ENCODE data around the gene SP140. TPM values are rescaled to one million over a fixed set of nuclear protein-coding genes. Genes with fewer than 3 reads are reported as not detected.
"Not testable (repeated sequence)": the region's sequence is repeated elsewhere in the genome, so short reads cannot be mapped to it uniquely, and the experiment has no call there.

The SP140 gene
- total RNA-seq, 2 experiments from 2014 or later: 51.2 to 55.1 TPM

DNA sequence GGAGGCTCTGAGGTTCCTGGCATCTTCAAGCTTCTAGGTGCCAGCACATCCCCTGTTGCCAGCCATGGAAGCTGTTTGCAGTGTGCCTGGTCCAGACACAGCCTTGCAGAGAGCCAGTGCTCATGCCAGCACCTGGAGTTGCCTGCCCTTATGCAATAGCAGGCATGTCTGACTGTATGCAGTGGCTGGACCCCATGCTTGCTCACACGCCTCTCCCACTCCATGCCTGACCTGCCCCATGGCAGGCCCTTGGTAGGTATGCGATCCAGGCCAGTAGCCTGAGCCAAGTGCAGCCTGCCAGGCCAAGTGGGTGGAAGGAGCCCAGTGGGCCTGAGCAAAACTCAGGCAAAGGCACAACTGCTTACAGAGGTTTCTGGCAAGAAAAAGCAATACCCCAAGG, 81.9 kb downstream of the SP140 start:
- CTCF ChIA-PET: no interaction called here
- Histone ChIP-seq H3K9me3 (ENCODE audit: control insufficient read depth in 1 of 2, insufficient read depth in 1 of 2, low read length in 2 of 2) (peaks cover 0 to 15% of the 10 kb centered on the region in 2 experiments), H3K27me3 (ENCODE audit: control insufficient read depth in 1 of 2, insufficient read depth in 2 of 2, low read length in 2 of 2) (no peaks in the 10 kb centered on the region), H3K4me3 (ENCODE audit: low read length) (no peak overlapping the region), H3K36me3 (ENCODE audit: insufficient read depth, low read length) (peaks cover 23% of the 10 kb centered on the region), H3K4me1 (ENCODE audit: insufficient read depth, low read length) (peaks cover 3% of the 10 kb centered on the region), H3K27ac (ENCODE audit: low read depth in 1 of 2, low read length in 2 of 2) (no peak overlapping the region)
- intact Hi-C loops (cut with DNase I, micrococcal nuclease): no loop called here
- POLR2A ChIA-PET: no interaction called here
- Mint-ChIP-seq H3K36me3 (ENCODE audit: low read depth) (peaks cover 39% of the 10 kb centered on the region), H3K4me1 (ENCODE audit: low read depth) (peaks cover 11% of the 10 kb centered on the region), H3K9me3 (peaks cover 10% of the 10 kb centered on the region), H3K4me3 (no peak overlapping the region), H3K27ac (no peak overlapping the region), H3K27me3 (no peaks in the 10 kb centered on the region)
- DNase-seq (no peak), ATAC-seq (ENCODE audit: poor library complexity) (no peak)
- TF ChIP-seq, protein P1, sequence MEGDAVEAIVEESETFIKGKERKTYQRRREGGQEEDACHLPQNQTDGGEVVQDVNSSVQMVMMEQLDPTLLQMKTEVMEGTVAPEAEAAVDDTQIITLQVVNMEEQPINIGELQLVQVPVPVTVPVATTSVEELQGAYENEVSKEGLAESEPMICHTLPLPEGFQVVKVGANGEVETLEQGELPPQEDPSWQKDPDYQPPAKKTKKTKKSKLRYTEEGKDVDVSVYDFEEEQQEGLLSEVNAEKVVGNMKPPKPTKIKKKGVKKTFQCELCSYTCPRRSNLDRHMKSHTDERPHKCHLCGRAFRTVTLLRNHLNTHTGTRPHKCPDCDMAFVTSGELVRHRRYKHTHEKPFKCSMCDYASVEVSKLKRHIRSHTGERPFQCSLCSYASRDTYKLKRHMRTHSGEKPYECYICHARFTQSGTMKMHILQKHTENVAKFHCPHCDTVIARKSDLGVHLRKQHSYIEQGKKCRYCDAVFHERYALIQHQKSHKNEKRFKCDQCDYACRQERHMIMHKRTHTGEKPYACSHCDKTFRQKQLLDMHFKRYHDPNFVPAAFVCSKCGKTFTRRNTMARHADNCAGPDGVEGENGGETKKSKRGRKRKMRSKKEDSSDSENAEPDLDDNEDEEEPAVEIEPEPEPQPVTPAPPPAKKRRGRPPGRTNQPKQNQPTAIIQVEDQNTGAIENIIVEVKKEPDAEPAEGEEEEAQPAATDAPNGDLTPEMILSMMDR (IDR thresholded peaks at IDR 0.05): no peak

- no peak overlapping the region for H3K27ac ChIP-seq (ENCODE audit: low read depth in 1 of 2, low read length in 2 of 2)
- TF ChIP-seq, protein P1 (IDR thresholded peaks at IDR 0.05): no peak
- no peaks in the 10 kb centered on the region for H3K27me3 Mint-ChIP-seq
- intact Hi-C loops (cut with DNase I, micrococcal nuclease): no loop called here
- H3K9me3 ChIP-seq (ENCODE audit: control insufficient read depth in 1 of 2, insufficient read depth in 1 of 2, low read length in 2 of 2): peaks cover 0 to 15% of the 10 kb centered on the region in 2 experiments
- H3K27ac Mint-ChIP-seq: no peak overlapping the region
- H3K4me3 Mint-ChIP-seq: no peak overlapping the region
- no peak overlapping the region for H3K4me3 ChIP-seq (ENCODE audit: low read length)
- peaks cover 11% of the 10 kb centered on the region for H3K4me1 Mint-ChIP-seq (ENCODE audit: low read depth)
- peaks cover 47% of the 10 kb centered on the region for H3K36me3 Mint-ChIP-seq (ENCODE audit: low read depth)
- H3K36me3 ChIP-seq (ENCODE audit: insufficient read depth, low read length): peaks cover 32% of the 10 kb centered on the region
- no peaks in the 10 kb centered on the region for H3K27me3 ChIP-seq (ENCODE audit: control insufficient read depth in 1 of 2, insufficient read depth in 2 of 2, low read length in 2 of 2)
- H3K4me1 ChIP-seq (ENCODE audit: insufficient read depth, low read length): peaks cover 3% of the 10 kb centered on the region
- ChIA-PET CTCF (no interaction called here), POLR2A (no interaction called here)
- DNase-seq (no peak), ATAC-seq (ENCODE audit: poor library complexity) (no peak)
- peaks cover 6% of the 10 kb centered on the region for H3K9me3 Mint-ChIP-seq
These were observed 83.0 kb downstream of the SP140 start for GRCh38 chr2:230308402-230309000.

GRCh38 chr2:230310792-230311191, 85.3 kb downstream of the SP140 start:
- H3K27ac ChIP-seq (ENCODE audit: low read depth in 1 of 2, low read length in 2 of 2); intact Hi-C loops (cut with DNase I, micrococcal nuclease); H3K27me3 Mint-ChIP-seq; DNase-seq; H3K4me3 ChIP-seq (ENCODE audit: low read length); H3K27me3 ChIP-seq (ENCODE audit: control insufficient read depth in 1 of 2, insufficient read depth in 2 of 2, low read length in 2 of 2); H3K4me1 ChIP-seq (ENCODE audit: insufficient read depth, low read length); ATAC-seq (ENCODE audit: poor library complexity); H3K9me3 ChIP-seq (ENCODE audit: control insufficient read depth in 1 of 2, insufficient read depth in 1 of 2, low read length in 2 of 2); H3K4me3 Mint-ChIP-seq; H3K27ac Mint-ChIP-seq; H3K9me3 Mint-ChIP-seq; CTCF ChIA-PET; POLR2A ChIA-PET: not testable (repeated sequence)
- peaks cover 45% of the 10 kb centered on the region for H3K36me3 Mint-ChIP-seq (ENCODE audit: low read depth)
- H3K4me1 Mint-ChIP-seq (ENCODE audit: low read depth): peaks cover 29% of the 10 kb centered on the region
- H3K36me3 ChIP-seq (ENCODE audit: insufficient read depth, low read length): peaks cover 36% of the 10 kb centered on the region

DNA sequence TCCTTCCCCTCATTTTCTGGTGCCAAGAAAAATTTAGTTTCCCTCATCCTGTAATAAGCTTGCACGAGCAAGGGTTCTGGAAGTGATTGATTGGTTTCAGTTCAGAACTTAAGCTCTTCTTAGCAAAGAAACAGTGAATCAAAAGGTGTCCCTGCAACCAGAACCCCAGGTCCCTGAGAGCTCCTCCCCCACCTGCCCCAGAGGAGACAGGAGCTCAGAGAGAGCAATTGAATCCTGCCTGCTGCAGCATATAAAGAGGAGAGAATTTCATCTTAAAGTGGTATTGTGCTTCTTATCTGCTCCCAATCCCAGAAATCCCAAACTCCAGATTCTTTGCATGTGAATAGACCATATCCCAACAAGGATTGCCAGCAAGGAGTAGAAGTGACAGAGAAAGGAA, 86.1 kb downstream of the SP140 start:
- H3K27me3 ChIP-seq (ENCODE audit: control insufficient read depth in 1 of 2, insufficient read depth in 2 of 2, low read length in 2 of 2); H3K27ac Mint-ChIP-seq; CTCF ChIA-PET; H3K4me3 Mint-ChIP-seq; H3K9me3 Mint-ChIP-seq; H3K27ac ChIP-seq (ENCODE audit: low read depth in 1 of 2, low read length in 2 of 2); ATAC-seq (ENCODE audit: poor library complexity); H3K4me3 ChIP-seq (ENCODE audit: low read length); H3K9me3 ChIP-seq (ENCODE audit: control insufficient read depth in 1 of 2, insufficient read depth in 1 of 2, low read length in 2 of 2); DNase-seq; POLR2A ChIA-PET; H3K4me1 ChIP-seq (ENCODE audit: insufficient read depth, low read length); H3K27me3 Mint-ChIP-seq; intact Hi-C loops (cut with DNase I, micrococcal nuclease): not testable (repeated sequence)
- peaks cover 35% of the 10 kb centered on the region for H3K36me3 ChIP-seq (ENCODE audit: insufficient read depth, low read length)
- Mint-ChIP-seq H3K36me3 (ENCODE audit: low read depth) (peaks cover 45% of the 10 kb centered on the region), H3K4me1 (ENCODE audit: low read depth) (peaks cover 37% of the 10 kb centered on the region)
